ENCODE results near the gene ZC3H4. TPM values are rescaled to one million over a fixed set of nuclear protein-coding genes. Genes with fewer than 3 reads are reported as not detected.
"Not testable (repeated sequence)": the region's sequence is repeated elsewhere in the genome, so short reads cannot be mapped to it uniquely, and the experiment has no call there.

Gene ZC3H4
- total RNA-seq, 2 experiments from 2014 or later, result 68.5 to 70.2 TPM

GRCh38 chr19:47104680-47105079 is 8.9 kb downstream of the ZC3H4 start:
- intact Hi-C loops (cut with micrococcal nuclease), result no loop called here
- Mint-ChIP-seq H3K4me1 (ENCODE audit: low read depth) (peaks cover 67% of the 10 kb centered on the region), H3K36me3 (ENCODE audit: low read depth) (peaks cover 55% of the 10 kb centered on the region), H3K27me3 (no peaks in the 10 kb centered on the region), H3K9me3 (no peaks in the 10 kb centered on the region), H3K27ac (peak overlapping the region; percentile 30), H3K4me3 (no peak overlapping the region)
- TF ChIP-seq CTCF (IDR thresholded peaks at IDR 0.05), result no peak
- DNase-seq (no peak), ATAC-seq (no peak)
- ChIA-PET CTCF (interaction anchor here (0.9 to 3.2 kb wide), 2 partner anchors 25 to 139 kb away, joined by 4 to 9 read pairs; no protein-coding TSS in a partner anchor), POLR2A (interaction anchor here (1.0 to 1.1 kb wide), 2 partner anchors 9 to 25 kb away, joined by 3 to 4 read pairs; partner anchors contain the start of gene ZC3H4)

DNA sequence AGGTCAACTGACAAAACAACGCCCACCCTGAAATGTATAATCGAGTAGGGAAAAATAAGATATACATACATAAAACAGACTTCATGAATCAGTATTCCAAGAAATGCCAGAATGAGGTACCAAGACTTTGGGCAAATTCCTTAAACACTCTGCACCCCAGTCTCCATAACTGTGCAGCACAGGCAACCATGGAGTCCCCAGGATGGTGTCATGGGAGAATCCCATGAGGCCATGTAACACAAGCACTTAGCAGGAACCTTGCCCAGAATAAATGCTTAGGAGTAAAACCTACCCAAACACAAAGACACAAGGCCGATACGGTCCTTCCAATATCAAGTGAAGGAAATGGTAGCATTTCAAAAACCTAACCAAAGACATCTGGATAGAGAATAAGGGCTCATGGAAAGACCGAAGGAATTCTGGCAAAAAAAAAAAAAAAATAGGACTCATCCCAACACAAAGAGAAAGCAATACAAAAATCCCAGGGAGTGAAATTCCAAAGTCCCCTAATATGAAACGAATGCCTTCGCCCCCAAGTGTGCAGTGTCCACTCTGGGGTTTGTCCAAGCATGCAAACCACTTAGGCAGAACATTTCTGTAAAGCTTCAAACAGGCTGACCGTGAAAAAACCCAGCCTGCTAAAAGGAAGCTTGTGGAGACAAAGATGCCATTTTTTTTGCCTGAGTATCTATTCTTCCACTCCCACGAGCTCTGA is 11.1 kb downstream of the ZC3H4 start:
- TF ChIP-seq CTCF (IDR thresholded peaks at IDR 0.05), result no peak
- CTCF ChIA-PET, result interaction anchor here (1.1 to 3.2 kb wide), 5 partner anchors 11 to 142 kb away, joined by 3 to 9 read pairs (median 5); partner anchors contain the start of gene ZC3H4
- Mint-ChIP-seq H3K4me3 (no peak overlapping the region), H3K27me3 (no peaks in the 10 kb centered on the region), H3K36me3 (ENCODE audit: low read depth) (peaks cover 35% of the 10 kb centered on the region), H3K27ac (peak overlapping the region; percentile 19), H3K4me1 (ENCODE audit: low read depth) (peaks cover 60% of the 10 kb centered on the region), H3K9me3 (no peaks in the 10 kb centered on the region)
- intact Hi-C loops (cut with micrococcal nuclease), result no loop called here
- POLR2A ChIA-PET, result interaction anchor here (0.6 to 1.0 kb wide), 3 partner anchors 8 to 123 kb away, joined by 3 to 6 read pairs (median 4); partner anchors contain the start of gene ZC3H4
- no peak for DNase-seq
- ATAC-seq, result no peak

- H3K4me3 Mint-ChIP-seq; H3K27me3 Mint-ChIP-seq; ATAC-seq; H3K9me3 Mint-ChIP-seq; POLR2A ChIA-PET; intact Hi-C loops (cut with micrococcal nuclease); H3K27ac Mint-ChIP-seq; DNase-seq: not testable (repeated sequence)
- CTCF ChIA-PET, result interaction anchor here (2.2 kb wide), 1 partner anchor 12 kb away, joined by 5 read pairs; the partner anchor contains the start of gene ZC3H4
- Mint-ChIP-seq H3K4me1 (ENCODE audit: low read depth) (peaks cover 61% of the 10 kb centered on the region), H3K36me3 (ENCODE audit: low read depth) (peaks cover 30% of the 10 kb centered on the region)
Measured at GRCh38 chr19:47101116-47101515, 12.5 kb downstream of the ZC3H4 start.

- H3K27me3 Mint-ChIP-seq, result no peaks in the 10 kb centered on the region
- POLR2A ChIA-PET, result interaction anchor here (13.5 kb wide), 1 partner anchor 10 kb away, joined by 182 read pairs; the partner anchor contains the start of gene ZC3H4
- H3K4me3 Mint-ChIP-seq, result no peak overlapping the region
- peak overlapping the region; percentile 42 for H3K27ac Mint-ChIP-seq
- CTCF ChIA-PET, result no interaction called here
- DNase-seq, result peak; percentile 53
- ATAC-seq, result peak; percentile 24
- intact Hi-C loops (cut with micrococcal nuclease), result no loop called here
- no peaks in the 10 kb centered on the region for H3K9me3 Mint-ChIP-seq
- no peak for TF ChIP-seq CTCF (IDR thresholded peaks at IDR 0.05)
- H3K4me1 Mint-ChIP-seq (ENCODE audit: low read depth), result peaks cover 62% of the 10 kb centered on the region
- H3K36me3 Mint-ChIP-seq (ENCODE audit: low read depth), result peaks cover 27% of the 10 kb centered on the region
Measured at GRCh38 chr19:47100290-47100689, 13.3 kb downstream of the ZC3H4 start.

DNA sequence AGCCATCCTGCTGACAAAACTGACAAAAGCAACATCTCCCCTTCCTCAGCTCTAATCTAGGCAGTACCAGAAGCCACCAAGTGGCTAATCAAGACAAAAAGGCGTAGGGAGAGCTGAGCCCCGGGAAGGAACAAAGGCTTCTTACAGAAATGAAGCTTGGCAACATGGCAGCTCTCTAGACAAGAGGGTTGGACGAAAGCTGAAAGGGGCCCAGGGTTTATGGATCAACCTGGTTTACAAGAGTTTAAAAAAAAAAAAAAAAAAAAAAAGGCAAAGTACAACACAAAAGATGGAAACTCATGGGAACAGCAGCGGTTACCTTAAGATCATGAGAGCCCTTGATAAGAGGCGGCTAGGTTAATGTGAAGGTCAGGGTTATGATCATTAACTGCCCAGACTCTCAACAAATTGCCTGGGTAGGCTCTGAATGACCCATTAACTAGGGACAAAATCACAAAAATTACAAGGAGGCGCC is 14.0 kb downstream of the ZC3H4 start:
- ChIA-PET POLR2A (interaction anchor here (13.5 kb wide), 1 partner anchor 10 kb away, joined by 182 read pairs; the partner anchor contains the start of gene ZC3H4), CTCF (interaction anchor here (0.7 to 1.9 kb wide), 8 partner anchors 8 to 144 kb away, joined by 3 to 6 read pairs (median 4); no protein-coding TSS in a partner anchor)
- no peak overlapping the region for H3K27ac Mint-ChIP-seq
- no peaks in the 10 kb centered on the region for H3K27me3 Mint-ChIP-seq
- TF ChIP-seq CTCF (IDR thresholded peaks at IDR 0.05), result no peak
- no peak for DNase-seq
- H3K36me3 Mint-ChIP-seq (ENCODE audit: low read depth), result peaks cover 31% of the 10 kb centered on the region
- H3K4me1 Mint-ChIP-seq (ENCODE audit: low read depth), result peaks cover 65% of the 10 kb centered on the region
- intact Hi-C loops (cut with micrococcal nuclease), result no loop called here
- H3K9me3 Mint-ChIP-seq, result no peaks in the 10 kb centered on the region
- no peak for ATAC-seq
- H3K4me3 Mint-ChIP-seq, result no peak overlapping the region
